Activated T-helper 2 cell treated with anti-CD3 and anti-CD28 coated beads, Interferon-gamma antibody, Interleukin-2, Interleukin-4, amounts not matched to agents 10 μg/mL and 5 μg/mL and 100 μg/mL, durations not matched to agents 14 hours and 24 hours and 36 hours (primary cell): ENCODE results near the gene BCKDHA. TPM values are rescaled to one million over a fixed set of nuclear protein-coding genes. Genes with fewer than 3 reads are reported as not detected.
A peak's percentile ranks its signal among the peaks of the same experiment; 100 is the strongest.
"Not testable (repeated sequence)": the region's sequence is repeated elsewhere in the genome, so short reads cannot be mapped to it uniquely, and the experiment has no call there.

Experiments
- DNase-seq: peaks from one replicate; pipeline ENCODE4 v3.0.0; 2021; ENCODE audit warnings: low spot score
- H3K27ac Mint-ChIP-seq: one replicate; pipeline ENCODE4 v1.8.0; 2021; ENCODE audit warnings: mixed read lengths
- H3K27me3 Mint-ChIP-seq: one replicate; pipeline ENCODE4 v1.8.0; 2021; ENCODE audit warnings: low read depth, mixed read lengths
- H3K36me3 Mint-ChIP-seq: one replicate; pipeline ENCODE4 v1.8.0; 2021; ENCODE audit warnings: low read depth, mixed read lengths
- H3K4me1 Mint-ChIP-seq: one replicate; pipeline ENCODE4 v1.8.0; 2021; ENCODE audit warnings: low read depth, mixed read lengths
- H3K4me3 Mint-ChIP-seq: one replicate; pipeline ENCODE4 v1.8.0; 2021; ENCODE audit warnings: low read depth, mild to moderate bottlenecking, moderate library complexity, mixed read lengths
- H3K9me3 Mint-ChIP-seq: one replicate; pipeline ENCODE4 v1.8.0; 2021; ENCODE audit warnings: mixed read lengths
- intact Hi-C: fragments of 100-400 bp; cut with micrococcal nuclease; formaldehyde crosslinking; loops from one replicate; pipeline ENCODE4 v1.15.1; 2023
- total RNA-seq: library from RNA; stranded (reverse); gene quantifications from 2 replicates; pipeline ENCODE4 v1.2.3, GENCODE V29; 2022

BCKDHA gene
- total RNA-seq, 1 donor from 2014 or later, result 18.9 TPM

DNA sequence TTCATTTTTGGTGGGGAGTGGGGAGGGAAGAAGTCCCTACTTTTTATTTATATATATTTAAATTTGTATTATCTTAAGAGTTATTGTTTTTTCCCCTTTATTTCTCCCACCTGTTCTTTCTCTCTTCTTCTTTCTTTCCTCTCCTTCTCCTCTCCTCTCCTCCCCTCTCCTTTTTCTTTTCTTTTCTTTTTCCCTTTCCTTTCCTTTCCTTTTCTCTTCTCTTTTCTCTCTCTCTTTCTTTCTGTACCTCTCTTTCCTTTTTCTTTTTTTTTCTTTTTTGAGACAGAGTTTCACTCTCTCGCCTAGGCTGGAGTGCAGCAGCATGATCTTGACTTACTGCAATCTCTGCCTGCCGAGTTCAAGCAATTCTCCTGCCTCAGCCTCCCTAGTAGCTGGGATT lies 1.9 kb downstream of the BCKDHA start:
- H3K36me3 Mint-ChIP-seq, result peaks cover 11% of the 10 kb centered on the region
- no peak overlapping the region for H3K27ac Mint-ChIP-seq
- H3K9me3 Mint-ChIP-seq, result no peaks in the 10 kb centered on the region
- DNase-seq, result no peak
- H3K4me3 Mint-ChIP-seq, result peak overlapping the region; percentile 69
- peaks cover 26% of the 10 kb centered on the region for H3K4me1 Mint-ChIP-seq
- H3K27me3 Mint-ChIP-seq, result no peaks in the 10 kb centered on the region
- intact Hi-C loops, result no loop called here

DNA sequence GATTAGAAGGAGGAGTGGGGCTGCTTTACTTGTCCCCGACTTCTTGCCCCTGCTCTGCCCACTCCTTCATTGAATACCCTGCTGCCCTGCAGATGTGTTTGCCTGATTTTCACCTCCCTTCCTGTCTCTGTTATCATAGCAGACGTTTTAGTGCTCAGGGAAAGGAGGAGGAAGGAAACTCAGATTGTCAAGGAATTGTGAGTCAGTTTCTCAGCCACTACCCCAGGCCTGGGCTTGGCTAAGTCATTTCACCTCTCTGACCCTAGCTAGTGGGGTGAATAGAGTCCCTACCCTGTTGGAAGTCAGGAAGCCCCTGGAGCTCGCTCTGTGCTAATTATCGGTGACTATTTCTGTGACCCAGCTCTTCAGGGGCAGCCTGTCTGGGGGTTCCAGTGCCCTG lies 3.9 kb downstream of the BCKDHA start:
- DNase-seq, result no peak
- H3K9me3 Mint-ChIP-seq, result no peaks in the 10 kb centered on the region
- H3K4me1 Mint-ChIP-seq, result peaks cover 16% of the 10 kb centered on the region
- H3K36me3 Mint-ChIP-seq, result peaks cover 3% of the 10 kb centered on the region
- no peak overlapping the region for H3K4me3 Mint-ChIP-seq
- no peaks in the 10 kb centered on the region for H3K27me3 Mint-ChIP-seq
- intact Hi-C loops, result no loop called here
- no peak overlapping the region for H3K27ac Mint-ChIP-seq

DNA sequence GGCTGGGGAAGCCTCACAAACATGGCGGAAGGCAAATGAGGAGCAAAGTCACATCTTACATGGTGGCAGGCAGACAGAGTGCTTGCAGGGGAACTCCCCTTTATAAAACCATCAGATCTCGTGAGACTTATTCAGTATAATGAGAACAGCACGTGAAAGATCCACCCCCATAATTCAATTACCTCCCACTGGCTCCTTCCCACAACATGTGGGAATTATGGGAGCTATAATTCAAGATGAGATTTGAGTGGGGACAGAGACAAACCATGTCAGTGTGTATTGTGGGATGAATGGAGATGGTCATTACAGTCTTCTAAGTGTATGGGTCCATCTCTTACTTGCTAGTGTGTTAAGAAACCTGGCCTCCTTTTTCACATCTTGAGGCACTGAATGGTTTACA lies 4.4 kb downstream of the BCKDHA start:
- Mint-ChIP-seq H3K9me3 (no peaks in the 10 kb centered on the region), H3K27ac (no peak overlapping the region), H3K27me3 (no peaks in the 10 kb centered on the region), H3K4me3 (no peak overlapping the region), H3K36me3 (peaks cover 3% of the 10 kb centered on the region), H3K4me1 (peaks cover 15% of the 10 kb centered on the region)
- intact Hi-C loops, result no loop called here
- no peak for DNase-seq

DNA sequence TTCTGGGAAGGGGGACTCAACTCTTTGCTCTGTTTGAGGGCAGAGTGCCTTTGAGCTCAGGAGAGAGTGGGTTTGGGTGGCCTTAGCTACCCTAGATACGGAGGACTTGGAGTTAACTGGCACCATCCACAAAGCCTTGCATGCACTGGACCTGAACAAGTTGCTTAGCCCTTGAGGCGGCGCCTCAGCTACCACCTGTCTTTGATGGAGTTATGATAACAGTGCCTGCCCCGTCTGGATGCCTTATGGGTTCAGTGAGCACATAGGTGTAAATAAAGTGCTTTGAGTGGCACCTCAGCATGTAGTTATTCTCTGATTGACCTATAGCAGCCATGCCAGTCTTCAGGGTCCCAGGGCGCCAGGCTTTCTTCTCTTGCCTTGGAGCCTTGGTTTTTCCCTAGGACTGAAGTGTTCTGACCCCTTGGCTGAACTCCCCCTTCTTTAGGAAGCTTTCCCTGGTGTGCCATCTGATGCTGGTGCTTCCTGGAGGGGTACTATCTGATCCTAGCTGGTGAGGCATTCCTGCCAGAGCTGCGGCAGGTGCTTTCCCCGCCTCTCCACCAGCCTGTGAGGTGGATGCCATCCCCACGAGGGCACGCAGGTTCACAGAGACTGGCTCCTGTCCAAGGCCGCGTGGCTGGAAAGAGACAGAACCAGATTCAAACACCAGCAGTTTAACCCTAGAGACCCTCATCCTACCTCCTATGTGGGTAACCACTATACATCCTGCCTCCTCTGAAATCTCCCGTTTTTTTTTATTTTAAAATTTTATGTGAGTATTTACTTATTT lies 5.8 kb downstream of the BCKDHA start:
- Mint-ChIP-seq H3K4me3 (no peak overlapping the region), H3K4me1 (peaks cover 10% of the 10 kb centered on the region), H3K27ac (no peak overlapping the region), H3K36me3 (peaks cover 3% of the 10 kb centered on the region), H3K9me3 (no peaks in the 10 kb centered on the region), H3K27me3 (no peaks in the 10 kb centered on the region)
- intact Hi-C loops, result no loop called here
- no peak for DNase-seq

DNA sequence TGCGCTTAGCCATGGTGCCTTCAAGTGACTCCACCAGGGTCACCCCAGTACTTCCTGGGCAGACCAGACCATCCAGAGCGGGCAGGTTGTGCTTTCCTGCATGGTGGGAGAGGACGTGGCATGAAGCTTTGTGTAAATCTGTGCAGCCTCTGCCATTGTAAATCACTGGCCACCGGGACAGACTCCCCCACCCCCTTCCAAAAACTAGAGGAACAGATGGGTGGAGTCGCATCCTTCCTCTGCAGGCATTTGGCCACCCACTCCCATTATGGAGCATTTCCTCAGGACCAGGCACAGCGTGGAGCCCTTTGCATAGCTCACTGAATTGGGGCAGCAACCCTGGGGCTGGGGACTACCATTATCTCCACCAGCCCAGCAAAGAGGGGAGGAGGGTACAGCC lies 8.2 kb downstream of the BCKDHA start:
- Mint-ChIP-seq H3K4me1 (peaks cover 7% of the 10 kb centered on the region), H3K9me3 (no peaks in the 10 kb centered on the region), H3K27ac (no peak overlapping the region), H3K27me3 (no peaks in the 10 kb centered on the region), H3K36me3 (peaks cover 3% of the 10 kb centered on the region), H3K4me3 (no peak overlapping the region)
- DNase-seq, result no peak
- intact Hi-C loops, result no loop called here

DNA sequence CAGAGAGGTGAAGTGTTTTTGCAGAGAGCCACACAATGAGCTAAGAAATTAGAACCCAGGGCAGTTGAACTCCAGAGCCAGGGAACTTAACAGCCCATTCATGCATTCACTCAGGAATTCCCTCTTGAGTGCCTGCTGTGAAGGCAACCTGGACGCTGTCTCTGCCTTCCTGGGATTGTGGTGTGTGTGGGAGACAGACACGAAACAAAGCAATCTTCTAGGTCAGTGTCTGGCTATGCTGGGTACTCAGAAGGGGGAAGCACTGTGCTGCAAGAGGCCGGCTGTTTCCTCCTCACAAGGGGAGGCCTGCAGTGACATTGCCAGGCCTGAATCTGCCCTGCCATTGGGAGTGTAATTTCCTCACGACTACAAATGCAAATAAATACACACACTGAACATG lies 9.7 kb downstream of the BCKDHA start:
- no peak overlapping the region for H3K4me3 Mint-ChIP-seq
- H3K27ac Mint-ChIP-seq, result no peak overlapping the region
- peaks cover 3% of the 10 kb centered on the region for H3K36me3 Mint-ChIP-seq
- intact Hi-C loops, result no loop called here
- H3K9me3 Mint-ChIP-seq, result no peaks in the 10 kb centered on the region
- no peak for DNase-seq
- H3K27me3 Mint-ChIP-seq, result no peaks in the 10 kb centered on the region
- H3K4me1 Mint-ChIP-seq, result peaks cover 7% of the 10 kb centered on the region

DNA sequence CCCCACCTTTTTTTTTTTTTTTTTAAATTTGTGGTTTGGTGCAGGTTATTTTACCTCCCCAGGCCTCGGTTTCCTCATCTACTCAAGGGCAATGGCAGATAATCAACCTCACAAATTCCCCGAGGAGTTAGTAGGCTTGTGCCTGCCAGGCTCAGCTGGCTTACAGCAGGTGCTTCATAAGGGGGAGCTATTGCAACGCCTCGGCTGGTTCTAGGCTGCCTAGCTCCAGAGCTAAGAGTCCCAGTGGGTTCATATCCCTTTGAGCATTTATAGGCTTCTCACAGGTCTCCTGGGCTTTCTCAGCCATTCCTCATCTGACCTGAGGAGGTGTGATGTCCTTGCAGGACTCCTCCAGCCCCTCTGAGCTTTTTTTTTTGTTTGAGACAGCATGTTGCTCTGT lies 10.6 kb downstream of the BCKDHA start:
- intact Hi-C loops, result no loop called here
- H3K9me3 Mint-ChIP-seq, result no peaks in the 10 kb centered on the region
- H3K4me1 Mint-ChIP-seq, result peaks cover 7% of the 10 kb centered on the region
- no peak overlapping the region for H3K4me3 Mint-ChIP-seq
- no peaks in the 10 kb centered on the region for H3K27me3 Mint-ChIP-seq
- DNase-seq, result no peak
- peaks cover 3% of the 10 kb centered on the region for H3K36me3 Mint-ChIP-seq
- no peak overlapping the region for H3K27ac Mint-ChIP-seq

DNA sequence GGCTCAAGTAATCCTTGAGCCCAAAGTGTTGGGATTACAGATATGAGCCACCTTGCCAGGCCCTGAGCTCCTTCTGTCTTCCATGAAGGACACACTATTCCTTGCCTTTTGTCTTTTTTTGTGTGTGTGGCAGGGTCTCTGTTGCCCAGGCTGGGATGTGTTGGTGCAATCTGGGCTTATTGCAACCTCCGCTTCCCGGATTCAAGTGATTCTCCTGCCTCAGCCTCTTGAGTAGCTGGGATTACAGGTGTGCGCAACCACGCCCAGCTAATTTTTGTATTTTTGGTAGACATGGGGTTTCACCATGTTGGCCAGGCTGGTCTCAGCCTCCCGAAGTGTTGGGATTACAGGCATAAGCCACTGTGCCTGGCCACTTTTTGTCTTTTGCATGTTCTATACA lies 11.2 kb downstream of the BCKDHA start:
- H3K4me3 Mint-ChIP-seq, DNase-seq, intact Hi-C loops, H3K36me3 Mint-ChIP-seq, H3K27me3 Mint-ChIP-seq, H3K27ac Mint-ChIP-seq, H3K9me3 Mint-ChIP-seq, H3K4me1 Mint-ChIP-seq: not testable (repeated sequence)

DNA sequence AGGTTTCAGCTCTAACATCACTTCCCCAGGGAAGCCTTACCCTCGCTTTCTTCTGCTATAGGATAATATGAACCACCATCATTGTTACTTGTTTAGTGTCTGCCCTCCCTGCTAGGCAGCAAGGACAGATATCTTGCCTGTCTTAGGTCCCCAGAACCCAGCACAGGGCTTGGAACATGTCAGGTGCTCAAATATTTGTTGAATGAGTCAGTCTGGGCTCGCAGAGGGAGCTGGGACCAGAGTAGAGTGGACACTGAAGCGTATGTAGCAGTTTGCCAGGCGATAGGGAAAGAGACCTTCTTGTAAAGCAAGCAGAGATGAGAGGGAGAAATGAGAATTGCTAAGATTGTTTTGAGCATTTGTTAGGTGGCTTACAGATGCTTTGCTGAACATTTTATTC lies 11.7 kb downstream of the BCKDHA start:
- intact Hi-C loops, result no loop called here

DNA sequence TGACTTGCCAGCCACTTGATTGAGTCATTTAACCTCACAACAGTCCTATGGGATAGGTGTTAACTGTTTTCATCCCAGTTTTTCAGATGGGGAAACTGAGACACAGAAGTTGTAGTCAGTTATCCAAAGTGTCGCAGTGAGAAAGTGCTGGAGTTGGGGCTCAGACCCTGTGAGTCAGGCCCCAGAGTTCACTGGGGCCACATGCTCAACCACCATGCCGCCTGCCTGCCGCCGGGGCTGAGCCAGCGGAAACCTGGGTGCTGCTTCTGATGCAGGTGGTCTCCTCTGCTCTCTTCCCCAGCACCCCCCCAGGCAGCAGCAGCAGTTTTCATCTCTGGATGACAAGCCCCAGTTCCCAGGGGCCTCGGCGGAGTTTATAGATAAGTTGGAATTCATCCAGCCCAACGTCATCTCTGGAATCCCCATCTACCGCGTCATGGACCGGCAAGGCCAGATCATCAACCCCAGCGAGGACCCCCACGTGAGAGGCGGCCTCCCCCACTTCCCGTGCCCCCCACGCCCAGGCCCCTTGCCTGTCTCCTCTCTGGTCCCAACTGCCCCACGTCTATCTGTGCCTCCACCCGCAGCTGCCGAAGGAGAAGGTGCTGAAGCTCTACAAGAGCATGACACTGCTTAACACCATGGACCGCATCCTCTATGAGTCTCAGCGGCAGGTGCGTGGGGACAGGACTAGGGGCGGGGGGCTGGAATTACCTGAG lies 12.9 kb downstream of the BCKDHA start:
- intact Hi-C loops, result no loop called here
- H3K27ac Mint-ChIP-seq, result no peak overlapping the region
- H3K4me1 Mint-ChIP-seq, result peaks cover 7% of the 10 kb centered on the region
- no peaks in the 10 kb centered on the region for H3K9me3 Mint-ChIP-seq
- no peaks in the 10 kb centered on the region for H3K27me3 Mint-ChIP-seq
- H3K4me3 Mint-ChIP-seq, result no peak overlapping the region
- DNase-seq, result no peak
- peaks cover 5% of the 10 kb centered on the region for H3K36me3 Mint-ChIP-seq

More for the DNA sequence above, 11.7 kb downstream of the BCKDHA start:
- no peak for DNase-seq
- Mint-ChIP-seq H3K4me3 (no peak overlapping the region), H3K9me3 (no peaks in the 10 kb centered on the region), H3K27ac (no peak overlapping the region), H3K4me1 (peaks cover 7% of the 10 kb centered on the region), H3K27me3 (no peaks in the 10 kb centered on the region), H3K36me3 (peaks cover 5% of the 10 kb centered on the region)

DNA sequence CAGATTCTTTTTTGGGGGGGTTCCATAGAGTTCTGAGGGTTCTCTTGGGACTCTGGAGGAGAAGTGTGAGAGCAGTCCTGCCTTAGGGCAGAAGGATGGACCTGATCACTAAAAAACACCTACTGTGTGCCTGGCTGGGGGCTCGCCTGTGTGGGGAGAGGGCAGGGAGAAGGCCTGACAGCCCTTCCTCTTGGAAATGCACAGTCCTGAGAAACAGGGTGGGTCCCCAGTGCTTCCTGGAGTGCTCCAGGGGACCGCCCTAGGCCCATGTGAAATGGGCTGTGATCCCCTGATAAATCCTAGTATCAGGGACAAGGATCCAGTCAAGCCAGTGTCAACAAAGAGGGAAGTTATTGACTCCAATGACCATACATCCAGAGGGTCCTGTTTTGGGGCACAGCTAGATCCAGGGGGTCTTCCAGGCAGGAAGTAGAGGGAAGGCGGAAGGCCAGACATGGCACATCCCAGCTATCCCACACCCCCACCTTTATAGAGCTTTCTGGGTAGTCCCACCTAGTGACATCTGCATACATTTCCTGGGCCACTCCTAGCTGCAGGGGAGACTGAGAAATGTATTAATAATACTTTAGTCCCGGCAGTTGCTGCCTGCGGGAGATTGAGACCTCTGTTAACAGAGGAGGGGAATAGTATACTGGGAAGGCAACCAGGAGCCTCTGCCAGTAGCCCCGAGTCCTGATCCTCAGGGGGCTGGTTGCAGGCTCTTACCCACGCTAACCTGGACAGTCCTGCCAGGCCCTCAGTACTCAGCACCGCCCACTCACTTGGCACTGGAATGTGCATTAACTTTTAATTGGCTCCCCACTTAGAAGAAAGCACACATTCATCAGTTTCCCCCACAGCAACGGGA lies 13.7 kb downstream of the BCKDHA start:
- H3K4me1 Mint-ChIP-seq, result peaks cover 7% of the 10 kb centered on the region
- no peak overlapping the region for H3K27ac Mint-ChIP-seq
- no peaks in the 10 kb centered on the region for H3K9me3 Mint-ChIP-seq
- H3K4me3 Mint-ChIP-seq, result no peak overlapping the region
- no peaks in the 10 kb centered on the region for H3K27me3 Mint-ChIP-seq
- intact Hi-C loops, result no loop called here
- no peak for DNase-seq
- peaks cover 7% of the 10 kb centered on the region for H3K36me3 Mint-ChIP-seq

DNA sequence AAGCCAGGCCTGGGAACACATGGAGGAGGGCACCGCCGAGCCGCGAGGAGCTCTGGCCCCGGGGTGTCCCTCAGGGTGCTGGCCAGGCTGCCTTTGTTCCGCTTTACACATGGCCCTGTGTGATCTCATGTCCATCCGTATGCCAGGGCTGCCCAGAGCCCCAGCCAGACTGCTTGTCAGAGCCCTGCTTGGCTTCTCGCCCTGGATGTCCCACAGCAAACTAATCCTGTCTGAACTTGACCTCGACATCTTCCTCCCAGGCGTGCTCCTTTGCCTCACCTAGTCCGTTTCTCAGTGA lies 14.3 kb downstream of the BCKDHA start:
- peaks cover 7% of the 10 kb centered on the region for H3K4me1 Mint-ChIP-seq
- no peaks in the 10 kb centered on the region for H3K27me3 Mint-ChIP-seq
- DNase-seq, result no peak
- H3K36me3 Mint-ChIP-seq, result peaks cover 8% of the 10 kb centered on the region
- intact Hi-C loops, result no loop called here
- no peak overlapping the region for H3K27ac Mint-ChIP-seq
- H3K4me3 Mint-ChIP-seq, result no peak overlapping the region
- H3K9me3 Mint-ChIP-seq, result no peaks in the 10 kb centered on the region

DNA sequence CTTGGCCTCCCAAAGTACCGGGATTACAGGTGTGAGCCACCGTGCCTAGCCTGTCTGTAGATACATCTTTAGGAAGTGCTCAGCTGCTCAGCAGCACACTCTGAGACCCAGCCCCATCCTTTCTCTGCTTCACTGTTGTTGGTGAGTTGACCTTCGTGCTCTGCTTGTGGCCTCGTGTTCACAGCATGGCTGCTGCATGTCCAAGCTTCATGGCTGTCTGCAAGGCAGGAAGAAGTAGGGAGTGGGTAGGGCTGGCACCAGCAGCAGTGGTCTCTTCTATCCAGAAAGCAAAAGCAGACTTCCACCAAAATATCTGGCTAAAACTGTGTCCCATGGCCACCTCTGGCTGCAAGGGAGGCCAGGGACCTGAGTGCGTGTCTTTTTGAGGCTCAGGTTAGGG lies 15.3 kb downstream of the BCKDHA start:
- H3K27ac Mint-ChIP-seq, result no peak overlapping the region
- no peaks in the 10 kb centered on the region for H3K9me3 Mint-ChIP-seq
- peaks cover 7% of the 10 kb centered on the region for H3K4me1 Mint-ChIP-seq
- H3K4me3 Mint-ChIP-seq, result no peak overlapping the region
- peaks cover 9% of the 10 kb centered on the region for H3K36me3 Mint-ChIP-seq
- intact Hi-C loops, result no loop called here
- no peak for DNase-seq
- no peaks in the 10 kb centered on the region for H3K27me3 Mint-ChIP-seq
